GM12801 (cell line): ENCODE data around the gene ACKR4.

Experiments
- TF ChIP-seq, protein P1 (sequence below): IDR thresholded peaks from one replicate; pipeline ENCODE4 v1.5.1; 2011; ENCODE audit warnings: control low read depth; ENCODE audit not compliant: insufficient read length; ENCODE audit errors: extremely low read depth

ACKR4 gene

GRCh38 chr3:132570016-132570415 lies 27.1 kb upstream of the ACKR4 start:
- TF ChIP-seq, protein P1, sequence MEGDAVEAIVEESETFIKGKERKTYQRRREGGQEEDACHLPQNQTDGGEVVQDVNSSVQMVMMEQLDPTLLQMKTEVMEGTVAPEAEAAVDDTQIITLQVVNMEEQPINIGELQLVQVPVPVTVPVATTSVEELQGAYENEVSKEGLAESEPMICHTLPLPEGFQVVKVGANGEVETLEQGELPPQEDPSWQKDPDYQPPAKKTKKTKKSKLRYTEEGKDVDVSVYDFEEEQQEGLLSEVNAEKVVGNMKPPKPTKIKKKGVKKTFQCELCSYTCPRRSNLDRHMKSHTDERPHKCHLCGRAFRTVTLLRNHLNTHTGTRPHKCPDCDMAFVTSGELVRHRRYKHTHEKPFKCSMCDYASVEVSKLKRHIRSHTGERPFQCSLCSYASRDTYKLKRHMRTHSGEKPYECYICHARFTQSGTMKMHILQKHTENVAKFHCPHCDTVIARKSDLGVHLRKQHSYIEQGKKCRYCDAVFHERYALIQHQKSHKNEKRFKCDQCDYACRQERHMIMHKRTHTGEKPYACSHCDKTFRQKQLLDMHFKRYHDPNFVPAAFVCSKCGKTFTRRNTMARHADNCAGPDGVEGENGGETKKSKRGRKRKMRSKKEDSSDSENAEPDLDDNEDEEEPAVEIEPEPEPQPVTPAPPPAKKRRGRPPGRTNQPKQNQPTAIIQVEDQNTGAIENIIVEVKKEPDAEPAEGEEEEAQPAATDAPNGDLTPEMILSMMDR = no peak

DNA sequence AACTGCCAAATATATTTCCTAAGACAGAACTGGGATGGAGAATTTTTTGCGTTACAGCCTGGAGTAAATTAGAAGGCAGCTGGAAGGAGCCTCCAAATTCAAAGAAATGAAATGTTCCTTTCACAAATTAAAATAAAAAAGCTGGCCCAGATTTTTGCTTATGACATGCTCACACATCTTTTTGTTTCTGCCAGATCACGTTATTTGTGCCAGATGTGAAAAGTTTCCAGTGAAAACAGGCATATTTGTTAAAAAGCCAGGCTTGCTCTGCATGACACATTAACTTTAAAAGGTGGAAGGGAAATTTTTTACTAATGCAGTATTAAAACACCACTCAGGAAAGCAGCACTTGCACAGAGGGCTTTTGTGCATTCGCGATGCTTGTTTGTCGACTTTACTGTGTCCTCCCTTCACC lies 23.3 kb upstream of the ACKR4 start:
- TF ChIP-seq, protein P1 = no peak

GRCh38 chr3:132587401-132587800 lies 9.7 kb upstream of the ACKR4 start:
- TF ChIP-seq, protein P1 = no peak

- TF ChIP-seq, protein P1 = no peak
These were observed 4.9 kb upstream of the ACKR4 start for GRCh38 chr3:132592216-132592615.

DNA sequence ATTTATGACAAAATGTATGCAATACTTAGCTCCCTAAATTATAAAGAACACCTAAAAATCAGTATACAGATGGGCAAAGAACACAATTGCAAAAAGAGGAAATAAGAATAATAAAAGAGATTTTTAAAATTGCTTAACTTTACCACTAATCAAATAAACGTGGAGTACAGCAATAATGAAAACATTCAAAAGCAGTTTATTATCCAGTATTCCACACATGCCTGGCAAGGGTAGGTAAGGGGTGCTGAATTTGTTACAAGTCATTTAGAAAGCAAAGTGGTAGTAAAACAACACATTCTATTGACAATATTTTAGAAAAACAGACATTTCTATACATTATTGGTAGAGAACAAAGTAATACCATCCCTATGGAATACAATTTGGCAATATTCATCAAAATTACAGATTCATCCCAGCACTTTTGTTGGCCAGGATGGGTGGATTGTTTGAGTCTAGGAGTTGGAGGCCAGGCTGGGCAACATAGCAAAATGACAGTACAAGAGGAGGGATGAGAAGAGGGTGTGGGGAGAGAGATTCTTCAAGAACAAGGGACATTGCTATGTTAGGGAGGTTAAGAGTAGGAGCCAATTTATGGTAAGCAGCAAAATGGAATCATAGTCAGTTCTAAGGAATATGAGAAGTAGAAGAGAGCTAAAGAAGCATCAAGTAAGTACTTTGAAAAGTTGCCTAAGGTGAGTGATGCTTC lies 3.7 kb upstream of the ACKR4 start:
- TF ChIP-seq, protein P1 = no peak

DNA sequence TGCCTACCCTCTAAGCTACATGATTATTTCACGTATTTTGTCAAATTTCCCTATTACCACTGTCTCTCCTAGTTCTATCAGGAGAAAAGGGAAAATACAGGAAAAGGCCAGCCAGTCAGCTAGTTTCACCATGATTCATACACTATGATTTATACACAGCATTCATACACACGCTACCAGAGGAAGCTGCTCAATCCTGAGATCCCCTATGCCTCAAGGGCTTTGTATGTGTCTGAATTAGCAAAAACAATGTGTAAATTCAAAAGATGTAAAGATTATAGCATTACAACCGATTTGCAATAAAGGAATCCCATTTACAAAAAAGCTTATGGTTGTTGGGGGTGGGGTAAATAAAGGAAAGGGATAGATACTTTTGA lies 3.1 kb upstream of the ACKR4 start:
- TF ChIP-seq, protein P1 = no peak

DNA sequence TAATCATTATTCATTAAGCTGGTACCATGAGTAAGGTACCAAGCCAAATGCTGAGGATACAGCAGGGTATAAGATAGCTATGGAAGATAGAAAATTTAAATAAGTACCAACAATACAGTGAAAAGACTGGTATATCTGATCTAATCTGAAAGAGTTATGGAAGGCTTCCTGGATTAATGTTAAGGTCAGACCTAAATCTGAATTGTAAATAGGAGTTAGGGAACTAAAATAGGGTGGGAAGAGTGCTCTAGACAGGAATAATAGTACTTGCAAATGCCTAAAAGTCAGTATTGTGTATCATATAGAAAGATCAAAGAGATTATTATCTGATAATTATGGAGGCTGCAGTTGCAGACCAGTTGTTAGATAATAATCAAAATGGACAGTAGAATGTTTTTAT lies 2.6 kb upstream of the ACKR4 start:
- TF ChIP-seq, protein P1 = no peak

GRCh38 chr3:132595014-132595413 lies 2.1 kb upstream of the ACKR4 start:
- TF ChIP-seq, protein P1 = no peak
